Thoracic aorta (tissue), 2 donors: ENCODE data around the gene SMIM45.

Experiments
- ATAC-seq: fragments of 150-250 bp; one replicate; pipeline ENCODE4 v1.8.0; 2017; ENCODE audit warnings: low read depth; ENCODE audit not compliant: insufficient number of reproducible peaks, low FRiP score
- DNase-seq: peaks from one replicate; pipeline ENCODE4 v3.0.0-alpha.2; 2020; ENCODE audit warnings: low spot score
- H3K27ac ChIP-seq, 2 donors: fragments of 200-600 bp; sonication (generic); 1 replicate in 1 of 2; 2 replicates in 1 of 2; pipeline ENCODE4 v1.5.1; 2016; ENCODE audit warnings: mild to moderate bottlenecking in 2 of 2, moderate library complexity in 2 of 2
- H3K27me3 ChIP-seq: fragments of 200-600 bp; sonication (generic); replicated peaks from 2 replicates; pipeline ENCODE4 v1.6.0; 2016; ENCODE audit warnings: mild to moderate bottlenecking; ENCODE audit not compliant: insufficient read depth
- H3K36me3 ChIP-seq: fragments of 200-600 bp; sonication (generic); one replicate; pipeline ENCODE4 v1.5.1; 2016
- H3K4me1 ChIP-seq, 2 donors: fragments of 200-600 bp; sonication (generic); 1 replicate in 1 of 2; 2 replicates in 1 of 2; pipeline versions ENCODE4 v1.5.1 to v1.6.0; 2016; ENCODE audit warnings: low read depth in 2 of 2, mild to moderate bottlenecking in 1 of 2; ENCODE audit not compliant: control insufficient read depth in 1 of 2
- H3K4me3 ChIP-seq: fragments of 200-600 bp; sonication (generic); 2 replicates; pipeline ENCODE4 v1.5.1; 2016; ENCODE audit warnings: mild to moderate bottlenecking
- H3K9me3 ChIP-seq: fragments of 200-600 bp; sonication (generic); 2 replicates; pipeline ENCODE4 v1.5.1; 2016
- TF ChIP-seq, protein P1 (sequence below): fragments of 200-600 bp; sonication (generic); IDR thresholded peaks from one replicate; pipeline ENCODE4 v1.5.1; 2019; ENCODE audit warnings: antibody characterized with exemption

Gene SMIM45

DNA sequence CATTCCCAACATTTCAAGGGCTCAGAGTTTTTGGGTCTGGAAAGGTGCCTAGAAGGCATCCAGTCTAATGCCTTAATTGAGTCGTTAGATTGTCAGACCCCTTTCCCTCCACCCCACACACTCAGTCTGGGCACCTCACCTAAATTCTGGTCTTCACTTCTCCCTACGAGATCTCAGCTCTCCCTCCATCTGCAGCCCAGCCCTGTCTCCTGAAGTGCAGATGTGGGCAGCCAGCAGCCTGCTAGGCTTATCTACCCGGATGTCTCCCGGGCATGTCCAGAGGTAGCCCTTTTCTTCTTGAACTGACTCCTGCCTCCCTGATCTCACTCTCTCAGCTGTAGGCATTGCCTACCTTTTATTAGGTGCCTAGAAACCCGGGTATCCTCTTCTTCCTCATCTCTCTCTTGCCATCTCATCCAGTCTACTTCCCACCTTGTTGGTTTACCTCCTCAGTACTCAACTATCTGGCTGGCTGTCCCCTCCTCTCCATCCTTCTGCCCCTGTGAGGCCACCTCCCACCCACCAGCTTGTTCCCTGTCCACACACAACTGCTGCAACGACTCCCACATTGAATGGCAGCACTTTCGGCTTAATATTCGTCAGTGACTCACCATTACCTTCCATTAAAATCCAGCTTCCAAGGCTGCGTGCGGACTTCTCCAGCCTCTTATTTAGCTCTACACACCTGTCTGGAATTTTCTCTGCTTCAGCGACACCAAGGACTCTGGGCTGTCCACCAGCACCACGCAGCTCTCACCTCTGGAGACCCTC is 23.5 kb downstream of the SMIM45 start:
- Histone ChIP-seq H3K36me3 (no peaks in the 10 kb centered on the region), H3K27me3 (peaks cover 11% of the 10 kb centered on the region), H3K27ac (no peak overlapping the region), H3K9me3 (no peaks in the 10 kb centered on the region), H3K4me3 (no peak overlapping the region), H3K4me1 (peaks cover 2 to 11% of the 10 kb centered on the region in 2 donors)
- TF ChIP-seq, protein P1, sequence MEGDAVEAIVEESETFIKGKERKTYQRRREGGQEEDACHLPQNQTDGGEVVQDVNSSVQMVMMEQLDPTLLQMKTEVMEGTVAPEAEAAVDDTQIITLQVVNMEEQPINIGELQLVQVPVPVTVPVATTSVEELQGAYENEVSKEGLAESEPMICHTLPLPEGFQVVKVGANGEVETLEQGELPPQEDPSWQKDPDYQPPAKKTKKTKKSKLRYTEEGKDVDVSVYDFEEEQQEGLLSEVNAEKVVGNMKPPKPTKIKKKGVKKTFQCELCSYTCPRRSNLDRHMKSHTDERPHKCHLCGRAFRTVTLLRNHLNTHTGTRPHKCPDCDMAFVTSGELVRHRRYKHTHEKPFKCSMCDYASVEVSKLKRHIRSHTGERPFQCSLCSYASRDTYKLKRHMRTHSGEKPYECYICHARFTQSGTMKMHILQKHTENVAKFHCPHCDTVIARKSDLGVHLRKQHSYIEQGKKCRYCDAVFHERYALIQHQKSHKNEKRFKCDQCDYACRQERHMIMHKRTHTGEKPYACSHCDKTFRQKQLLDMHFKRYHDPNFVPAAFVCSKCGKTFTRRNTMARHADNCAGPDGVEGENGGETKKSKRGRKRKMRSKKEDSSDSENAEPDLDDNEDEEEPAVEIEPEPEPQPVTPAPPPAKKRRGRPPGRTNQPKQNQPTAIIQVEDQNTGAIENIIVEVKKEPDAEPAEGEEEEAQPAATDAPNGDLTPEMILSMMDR = no peak
- ATAC-seq (no peak), DNase-seq (no peak)

DNA sequence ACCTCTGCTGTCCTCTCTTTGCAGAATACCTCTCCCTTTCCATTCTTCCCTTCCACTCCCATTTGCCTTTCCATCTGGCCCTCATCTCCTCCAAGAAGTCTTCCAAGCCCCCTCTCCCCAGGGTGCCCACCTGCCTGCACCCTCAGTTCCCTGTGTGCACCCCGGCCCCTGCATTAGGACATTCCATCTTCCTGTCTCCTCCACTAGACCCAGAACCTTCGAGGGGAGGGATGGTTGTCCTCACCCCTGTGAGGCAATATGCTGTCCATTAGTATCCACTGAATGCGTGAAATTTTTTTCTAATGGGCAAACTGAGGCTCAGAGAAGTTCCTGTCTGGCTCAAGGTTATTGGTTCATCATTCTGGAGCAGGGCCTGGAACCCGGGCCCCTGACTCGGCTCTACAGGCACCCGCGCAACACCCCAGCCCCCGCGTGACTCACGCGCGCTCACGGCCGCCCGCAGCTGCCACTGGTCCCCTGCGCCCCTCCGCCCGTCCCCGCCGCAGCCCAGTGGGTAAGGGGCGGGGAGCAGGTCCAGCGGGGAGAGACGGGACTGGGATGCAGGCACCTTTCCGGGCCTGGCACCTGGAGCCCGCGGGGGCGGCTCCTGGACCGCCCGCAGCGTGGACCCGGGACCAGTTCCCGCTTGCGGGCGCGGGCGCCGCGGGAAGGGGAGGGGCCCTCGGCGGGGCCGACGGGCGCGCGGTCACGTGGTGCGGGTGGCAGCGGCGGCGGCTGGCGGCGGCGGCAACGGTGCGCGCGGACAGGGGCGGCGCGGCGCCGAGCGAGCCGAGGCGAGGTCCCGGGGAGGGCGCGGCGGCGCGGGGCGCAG is 24.3 kb downstream of the SMIM45 start:
- peak overlapping the region; percentile 69 for H3K4me3 ChIP-seq
- H3K4me1 ChIP-seq = peaks cover 2 to 11% of the 10 kb centered on the region in 2 donors
- no peak overlapping the region for H3K27ac ChIP-seq
- TF ChIP-seq, protein P1 = no peak
- peaks cover 11% of the 10 kb centered on the region for H3K27me3 ChIP-seq
- ATAC-seq (no peak), DNase-seq (no peak)
- no peaks in the 10 kb centered on the region for H3K36me3 ChIP-seq
- H3K9me3 ChIP-seq = no peaks in the 10 kb centered on the region

DNA sequence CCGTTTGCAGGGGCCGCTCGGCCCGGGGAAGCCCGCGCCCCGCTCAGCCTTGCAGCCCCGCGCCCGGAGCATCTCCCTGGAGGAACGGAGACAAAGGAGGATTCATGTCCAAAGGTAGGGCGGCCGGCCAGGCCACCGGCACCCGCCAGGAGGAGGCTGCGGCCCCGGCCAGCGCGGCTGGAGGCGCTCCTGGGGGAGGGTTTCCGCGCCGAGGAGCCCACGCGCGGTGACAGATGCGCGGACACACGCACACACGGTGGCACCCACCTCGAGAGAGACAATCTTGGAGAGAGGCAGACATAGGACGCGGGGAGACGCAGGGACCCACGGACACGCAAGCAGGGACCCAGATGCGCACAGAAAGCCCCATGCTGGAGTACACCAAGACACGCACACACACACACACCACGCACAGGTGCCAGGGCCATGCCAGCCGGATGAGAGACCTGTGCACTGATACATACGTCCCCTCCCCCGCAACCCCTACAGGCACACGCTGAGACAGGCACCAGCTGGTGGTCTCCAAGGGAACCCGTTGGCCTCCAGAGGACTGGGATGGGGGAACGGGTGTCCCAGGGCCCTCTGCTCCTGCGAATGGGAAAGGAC is 25.1 kb downstream of the SMIM45 start:
- TF ChIP-seq, protein P1 = no peak
- peak overlapping the region; percentile 67 for H3K4me3 ChIP-seq
- H3K36me3 ChIP-seq = no peaks in the 10 kb centered on the region
- DNase-seq = no peak
- no peak for ATAC-seq
- no peak overlapping the region for H3K27ac ChIP-seq
- H3K4me1 ChIP-seq = peaks cover 2 to 11% of the 10 kb centered on the region in 2 donors
- H3K27me3 ChIP-seq = peaks cover 11% of the 10 kb centered on the region
- no peaks in the 10 kb centered on the region for H3K9me3 ChIP-seq

DNA sequence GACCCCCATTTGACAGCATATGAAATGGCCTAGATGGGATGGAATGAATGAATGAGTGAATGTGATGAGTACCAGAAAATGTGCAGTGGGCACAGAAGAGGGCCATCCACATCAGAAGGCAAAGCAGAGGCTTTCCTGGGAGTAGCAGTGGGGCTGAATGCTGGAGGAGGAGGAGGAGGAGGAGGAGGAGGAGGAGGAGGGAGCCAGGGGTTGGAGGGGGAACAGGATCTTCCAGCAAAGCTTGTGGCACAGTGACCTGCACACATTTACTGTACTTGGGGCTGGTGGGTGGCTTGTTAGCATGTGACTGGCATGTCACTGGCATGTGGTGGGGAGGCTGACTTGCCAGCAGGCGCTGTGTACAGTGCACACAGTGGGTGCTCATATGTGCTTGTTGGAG is 26.8 kb downstream of the SMIM45 start:
- Histone ChIP-seq H3K36me3 (no peaks in the 10 kb centered on the region), H3K4me1 (peaks cover 2 to 11% of the 10 kb centered on the region in 2 donors), H3K9me3 (no peaks in the 10 kb centered on the region), H3K27ac (no peak overlapping the region), H3K4me3 (no peak overlapping the region), H3K27me3 (peaks cover 11% of the 10 kb centered on the region)
- DNase-seq (no peak), ATAC-seq (no peak)
- TF ChIP-seq, protein P1 = no peak
